DND-41 (cell line): Measurements from ENCODE around the gene ACAA1.

ENCODE experiments used
- CTCF ChIP-seq: IDR thresholded peaks from 2 replicates; pipeline ENCODE4 v1.5.1; 2012; ENCODE audit warnings: borderline replicate concordance, low read length, moderate library complexity, mild to moderate bottlenecking; ENCODE audit not compliant: poor library complexity, severe bottlenecking; ENCODE audit errors: extremely low read depth
- EZH2 ChIP-seq: IDR thresholded peaks from 3 replicates; pipeline ENCODE4 v1.6.1; 2012; ENCODE audit warnings: borderline replicate concordance, low read depth, mild to moderate bottlenecking, moderate library complexity, low read length, inconsistent platforms; ENCODE audit not compliant: severe bottlenecking

GRCh38 chr3:38099518-38099917 lies 37.4 kb downstream of the ACAA1 start:
- TF ChIP-seq CTCF (no peak), EZH2 (no peak)
